GM23338 (cell line): ENCODE data around the gene SUN5. TPM values are rescaled to one million over a fixed set of nuclear protein-coding genes. Genes with fewer than 3 reads are reported as not detected.

Source experiments
- ATAC-seq: fragments of 200-7000 bp; cut with Tn5 transposase; 3 replicates; pipeline ENCODE4 v1.9.1; 2020
- DNase-seq: peaks from one replicate; pipeline ENCODE4 v3.0.0-alpha.2; 2015; ENCODE audit warnings: low spot score
- H2AFZ ChIP-seq: fragments of 200-600 bp; sonication (generic); 2 replicates; pipeline ENCODE4 v1.8.0; 2016; ENCODE audit warnings: antibody characterized with exemption, mild to moderate bottlenecking, moderate library complexity
- H3F3A ChIP-seq: fragments of 200-600 bp; sonication (generic); replicated peaks from 2 replicates; pipeline ENCODE4 v1.8.0; 2017; ENCODE audit warnings: antibody characterized with exemption, mixed run types, low read depth
- H3K27ac ChIP-seq: fragments of 200-600 bp; sonication (generic); 2 replicates; pipeline ENCODE4 v1.6.1; 2016; ENCODE audit warnings: low read depth
- H3K27me3 ChIP-seq: fragments of 200-600 bp; sonication (generic); 2 replicates; pipeline ENCODE4 v1.8.0; 2016; ENCODE audit warnings: mild to moderate bottlenecking, mixed run types, moderate library complexity; ENCODE audit not compliant: insufficient read depth
- H3K36me3 ChIP-seq: fragments of 200-600 bp; sonication (generic); 2 replicates; pipeline ENCODE4 v1.8.0; 2016; ENCODE audit warnings: mild to moderate bottlenecking; ENCODE audit not compliant: insufficient read depth
- H3K4me1 ChIP-seq: fragments of 200-600 bp; sonication (generic); 2 replicates; pipeline ENCODE4 v1.8.0; 2016; ENCODE audit warnings: mild to moderate bottlenecking, moderate library complexity; ENCODE audit not compliant: insufficient read depth
- H3K4me2 ChIP-seq: fragments of 200-600 bp; sonication (generic); 2 replicates; pipeline ENCODE4 v1.7.1; 2017; ENCODE audit warnings: mixed run types
- H3K4me3 ChIP-seq: fragments of 200-600 bp; sonication (generic); 2 replicates; pipeline ENCODE4 v1.6.1; 2016; ENCODE audit warnings: mixed run types
- H3K79me2 ChIP-seq: fragments of 200-600 bp; sonication (generic); replicated peaks from 2 replicates; pipeline ENCODE4 v1.8.0; 2017; ENCODE audit warnings: mild to moderate bottlenecking; ENCODE audit not compliant: insufficient read depth
- H3K9me2 ChIP-seq: fragments of 200-600 bp; sonication (generic); 2 replicates; pipeline ENCODE4 v1.8.0; 2017; ENCODE audit not compliant: insufficient read depth
- H4K20me1 ChIP-seq: fragments of 200-600 bp; sonication (generic); replicated peaks from 2 replicates; pipeline ENCODE4 v1.8.0; 2017; ENCODE audit warnings: mild to moderate bottlenecking; ENCODE audit not compliant: insufficient read depth
- H3K27ac Mint-ChIP-seq: 2 replicates; pipeline ENCODE4 v1.8.0; 2020; ENCODE audit warnings: inconsistent platforms, mild to moderate bottlenecking, moderate library complexity, mixed read lengths
- H3K27me3 Mint-ChIP-seq: 3 replicates; pipeline ENCODE4 v1.8.0; 2022; ENCODE audit warnings: low read depth, mild to moderate bottlenecking, moderate library complexity, mixed read lengths, inconsistent platforms; ENCODE audit not compliant: insufficient read depth, poor library complexity
- H3K36me3 Mint-ChIP-seq: 3 replicates; pipeline ENCODE4 v1.8.0; 2021; ENCODE audit warnings: low read depth, mild to moderate bottlenecking, inconsistent platforms, moderate library complexity, mixed read lengths
- H3K4me1 Mint-ChIP-seq: 3 replicates; pipeline ENCODE4 v1.8.0; 2020; ENCODE audit warnings: mild to moderate bottlenecking, inconsistent platforms, mixed read lengths
- H3K4me3 Mint-ChIP-seq: 3 replicates; pipeline ENCODE4 v1.8.0; 2021; ENCODE audit warnings: moderate library complexity, mild to moderate bottlenecking, inconsistent platforms, mixed read lengths
- H3K9me3 Mint-ChIP-seq: 3 replicates; pipeline ENCODE4 v1.8.0; 2020; ENCODE audit warnings: moderate library complexity, mild to moderate bottlenecking, inconsistent platforms, mixed read lengths
- CREB1 ChIP-seq: fragments of 250-450 bp; sonication (Bioruptor Pico); IDR thresholded peaks from 2 replicates; pipeline ENCODE4 v1.5.0; 2020; ENCODE audit warnings: low read depth, mild to moderate bottlenecking, moderate library complexity
- ETS1 ChIP-seq: IDR thresholded peaks from 2 replicates; pipeline ENCODE4 v1.6.1; 2016; ENCODE audit warnings: antibody characterized with exemption
- EZH2phosphoT487 ChIP-seq: fragments of 200-600 bp; sonication (generic); IDR thresholded peaks from one replicate; pipeline ENCODE4 v1.8.1; 2018; ENCODE audit warnings: antibody characterized with exemption; ENCODE audit not compliant: unreplicated experiment
- JUNB ChIP-seq: IDR thresholded peaks from one replicate; pipeline ENCODE4 v1.6.1; 2016; ENCODE audit warnings: antibody characterized with exemption; ENCODE audit not compliant: unreplicated experiment
- POLR2AphosphoS5 ChIP-seq: IDR thresholded peaks from 2 replicates; pipeline ENCODE4 v1.6.1; 2016; ENCODE audit warnings: antibody characterized with exemption, low read depth
- STAT1 ChIP-seq: IDR thresholded peaks from one replicate; pipeline ENCODE4 v1.6.1; 2016; ENCODE audit warnings: antibody characterized with exemption; ENCODE audit not compliant: unreplicated experiment
- ZNF114 ChIP-seq: fragments of 250-450 bp; sonication (Bioruptor Pico); IDR thresholded peaks from 2 replicates; pipeline ENCODE4 v1.5.0; 2020; ENCODE audit warnings: mild to moderate bottlenecking, moderate library complexity
- ZNF331 ChIP-seq: fragments of 250-450 bp; sonication (Bioruptor Pico); IDR thresholded peaks from 2 replicates; pipeline ENCODE4 v1.5.0; 2020; ENCODE audit warnings: low read depth, mild to moderate bottlenecking, moderate library complexity
- polyA plus RNA-seq: library from polyadenylated mRNA; unstranded; fragments of >200 nt; fragmentation: Nextera tagmentation; extraction: Ambion mirVana; gene quantifications from 2 replicates; pipeline ENCODE4 v1.2.1, GENCODE V29; 2016
- total RNA-seq: library from RNA; depleted of rRNA; stranded (reverse); fragments of >200 nt; shearing (Covaris generic); gene quantifications from 2 replicates; pipeline ENCODE4 v1.2.3, GENCODE V29; 2014
- TF ChIP-seq, protein P1 (sequence below): fragments of 250-450 bp; sonication (Bioruptor Pico); IDR thresholded peaks from 2 replicates; pipeline ENCODE4 v1.5.0; 2020; ENCODE audit warnings: mild to moderate bottlenecking, moderate library complexity

SUN5 gene
- total and polyA plus RNA-seq, 2 experiments from 2014 or later, result not detected

GRCh38 chr20:33007376-33008335 lies 3.4 kb upstream of the SUN5 start, which contains the start of gene BPIFB2:
Gene BPIFB2 (plus strand): TSS chr20:33007704. CDS start chr20:33008575, 871 bp downstream.
- no peak for ATAC-seq
- DNase-seq, result no peak

DNA sequence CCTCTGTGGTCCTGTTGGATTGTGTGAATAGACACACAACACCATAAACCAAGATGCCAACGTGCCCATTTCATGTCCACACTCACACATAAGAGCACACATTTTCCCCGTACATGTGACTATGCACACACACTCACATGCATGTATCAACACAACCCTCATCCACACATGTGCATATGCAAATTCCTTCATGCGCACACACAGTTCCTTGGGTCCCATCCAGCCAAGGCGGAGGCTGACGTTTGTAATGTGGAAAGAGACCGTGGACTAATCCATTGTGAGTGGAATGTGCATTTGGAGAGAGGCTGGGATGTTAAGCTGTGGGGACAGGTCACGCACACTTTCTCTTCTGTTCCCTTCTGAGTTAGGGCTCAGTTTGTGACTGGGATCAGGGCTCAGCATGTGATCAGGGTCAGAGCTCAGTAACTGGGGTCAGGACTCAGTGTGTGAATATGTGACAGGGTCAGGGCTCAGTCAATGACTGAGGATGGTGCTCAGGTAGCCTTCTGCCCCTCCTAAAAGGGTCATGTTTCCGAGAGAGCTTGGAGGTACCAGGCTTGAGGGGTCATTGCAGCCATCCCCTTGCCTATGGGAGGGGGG lies 2.6 kb upstream of the SUN5 start:
- Mint-ChIP-seq H3K36me3 (peaks cover 3% of the 10 kb centered on the region; the same call in 1 of the 3 replicates), H3K4me1 (peaks cover 2% of the 10 kb centered on the region; the same call in 1 of the 3 replicates), H3K27me3 (peaks cover 11% of the 10 kb centered on the region), H3K9me3 (peaks cover 4% of the 10 kb centered on the region; the same call in 2 of the 3 replicates), H3K27ac (no peak overlapping the region), H3K4me3 (no peak overlapping the region)
- Histone ChIP-seq H3K9me2 (no peaks in the 10 kb centered on the region), H4K20me1 (no peaks in the 10 kb centered on the region), H3K27me3 (no peaks in the 10 kb centered on the region), H3K4me1 (no peaks in the 10 kb centered on the region), H3F3A (no peaks in the 10 kb centered on the region), H3K4me3 (no peak overlapping the region), H3K79me2 (no peaks in the 10 kb centered on the region), H2AFZ (no peak overlapping the region), H3K36me3 (no peaks in the 10 kb centered on the region), H3K27ac (no peak overlapping the region), H3K4me2 (no peak overlapping the region)
- no peak for DNase-seq
- TF ChIP-seq STAT1 (no peak), POLR2AphosphoS5 (no peak), CREB1 (no peak), ZNF114 (CRISPR knock-in tag) (no peak), EZH2phosphoT487 (no peak), ZNF331 (CRISPR knock-in tag) (no peak)
- TF ChIP-seq, protein P1, sequence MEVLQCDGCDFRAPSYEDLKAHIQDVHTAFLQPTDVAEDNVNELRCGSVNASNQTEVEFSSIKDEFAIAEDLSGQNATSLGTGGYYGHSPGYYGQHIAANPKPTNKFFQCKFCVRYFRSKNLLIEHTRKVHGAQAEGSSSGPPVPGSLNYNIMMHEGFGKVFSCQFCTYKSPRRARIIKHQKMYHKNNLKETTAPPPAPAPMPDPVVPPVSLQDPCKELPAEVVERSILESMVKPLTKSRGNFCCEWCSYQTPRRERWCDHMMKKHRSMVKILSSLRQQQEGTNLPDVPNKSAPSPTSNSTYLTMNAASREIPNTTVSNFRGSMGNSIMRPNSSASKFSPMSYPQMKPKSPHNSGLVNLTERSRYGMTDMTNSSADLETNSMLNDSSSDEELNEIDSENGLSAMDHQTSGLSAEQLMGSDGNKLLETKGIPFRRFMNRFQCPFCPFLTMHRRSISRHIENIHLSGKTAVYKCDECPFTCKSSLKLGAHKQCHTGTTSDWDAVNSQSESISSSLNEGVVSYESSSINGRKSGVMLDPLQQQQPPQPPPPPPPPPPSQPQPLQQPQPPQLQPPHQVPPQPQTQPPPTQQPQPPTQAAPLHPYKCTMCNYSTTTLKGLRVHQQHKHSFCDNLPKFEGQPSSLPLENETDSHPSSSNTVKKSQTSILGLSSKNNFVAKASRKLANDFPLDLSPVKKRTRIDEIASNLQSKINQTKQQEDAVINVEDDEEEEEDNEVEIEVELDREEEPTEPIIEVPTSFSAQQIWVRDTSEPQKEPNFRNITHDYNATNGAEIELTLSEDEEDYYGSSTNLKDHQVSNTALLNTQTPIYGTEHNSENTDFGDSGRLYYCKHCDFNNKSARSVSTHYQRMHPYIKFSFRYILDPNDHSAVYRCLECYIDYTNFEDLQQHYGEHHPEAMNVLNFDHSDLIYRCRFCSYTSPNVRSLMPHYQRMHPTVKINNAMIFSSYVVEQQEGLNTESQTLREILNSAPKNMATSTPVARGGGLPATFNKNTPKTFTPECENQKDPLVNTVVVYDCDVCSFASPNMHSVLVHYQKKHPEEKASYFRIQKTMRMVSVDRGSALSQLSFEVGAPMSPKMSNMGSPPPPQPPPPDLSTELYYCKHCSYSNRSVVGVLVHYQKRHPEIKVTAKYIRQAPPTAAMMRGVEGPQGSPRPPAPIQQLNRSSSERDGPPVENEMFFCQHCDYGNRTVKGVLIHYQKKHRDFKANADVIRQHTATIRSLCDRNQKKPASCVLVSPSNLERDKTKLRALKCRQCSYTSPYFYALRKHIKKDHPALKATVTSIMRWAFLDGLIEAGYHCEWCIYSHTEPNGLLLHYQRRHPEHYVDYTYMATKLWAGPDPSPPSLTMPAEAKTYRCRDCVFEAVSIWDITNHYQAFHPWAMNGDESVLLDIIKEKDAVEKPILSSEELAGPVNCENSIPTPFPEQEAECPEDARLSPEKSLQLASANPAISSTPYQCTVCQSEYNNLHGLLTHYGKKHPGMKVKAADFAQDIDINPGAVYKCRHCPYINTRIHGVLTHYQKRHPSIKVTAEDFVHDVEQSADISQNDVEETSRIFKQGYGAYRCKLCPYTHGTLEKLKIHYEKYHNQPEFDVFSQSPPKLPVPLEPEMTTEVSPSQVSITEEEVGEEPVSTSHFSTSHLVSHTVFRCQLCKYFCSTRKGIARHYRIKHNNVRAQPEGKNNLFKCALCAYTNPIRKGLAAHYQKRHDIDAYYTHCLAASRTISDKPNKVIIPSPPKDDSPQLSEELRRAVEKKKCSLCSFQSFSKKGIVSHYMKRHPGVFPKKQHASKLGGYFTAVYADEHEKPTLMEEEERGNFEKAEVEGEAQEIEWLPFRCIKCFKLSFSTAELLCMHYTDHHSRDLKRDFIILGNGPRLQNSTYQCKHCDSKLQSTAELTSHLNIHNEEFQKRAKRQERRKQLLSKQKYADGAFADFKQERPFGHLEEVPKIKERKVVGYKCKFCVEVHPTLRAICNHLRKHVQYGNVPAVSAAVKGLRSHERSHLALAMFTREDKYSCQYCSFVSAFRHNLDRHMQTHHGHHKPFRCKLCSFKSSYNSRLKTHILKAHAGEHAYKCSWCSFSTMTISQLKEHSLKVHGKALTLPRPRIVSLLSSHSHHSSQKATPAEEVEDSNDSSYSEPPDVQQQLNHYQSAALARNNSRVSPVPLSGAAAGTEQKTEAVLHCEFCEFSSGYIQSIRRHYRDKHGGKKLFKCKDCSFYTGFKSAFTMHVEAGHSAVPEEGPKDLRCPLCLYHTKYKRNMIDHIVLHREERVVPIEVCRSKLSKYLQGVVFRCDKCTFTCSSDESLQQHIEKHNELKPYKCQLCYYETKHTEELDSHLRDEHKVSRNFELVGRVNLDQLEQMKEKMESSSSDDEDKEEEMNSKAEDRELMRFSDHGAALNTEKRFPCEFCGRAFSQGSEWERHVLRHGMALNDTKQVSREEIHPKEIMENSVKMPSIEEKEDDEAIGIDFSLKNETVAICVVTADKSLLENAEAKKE (CRISPR knock-in tag), result no peak
- ATAC-seq, result no peak

More at GRCh38 chr20:33007376-33008335, 3.4 kb upstream of the SUN5 start, which contains the start of gene BPIFB2:
- H3K9me2 ChIP-seq, result no peaks in the 10 kb centered on the region
- peaks cover 2% of the 10 kb centered on the region; the same call in 1 of the 3 replicates for H3K4me1 Mint-ChIP-seq
- no peaks in the 10 kb centered on the region for H4K20me1 ChIP-seq
- no peaks in the 10 kb centered on the region for H3K36me3 ChIP-seq
- H3K9me3 Mint-ChIP-seq, result peaks cover 4% of the 10 kb centered on the region; the same call in 2 of the 3 replicates
- H3K4me3 Mint-ChIP-seq, result no peak within 1 kb of the TSS
- H3K36me3 Mint-ChIP-seq, result peaks cover 3% of the 10 kb centered on the region; the same call in 1 of the 3 replicates
- no peak within 1 kb of the TSS for H2AFZ ChIP-seq
- H3K4me1 ChIP-seq, result no peaks in the 10 kb centered on the region
- no peak within 1 kb of the TSS for H3K4me2 ChIP-seq
- H3K27me3 Mint-ChIP-seq, result peaks cover 11% of the 10 kb centered on the region
- no peak within 1 kb of the TSS for H3K4me3 ChIP-seq
- H3K27me3 ChIP-seq, result no peaks in the 10 kb centered on the region
- no peaks in the 10 kb centered on the region for H3F3A ChIP-seq
- no peak within 1 kb of the TSS for H3K27ac Mint-ChIP-seq
- no peak within 1 kb of the TSS for H3K27ac ChIP-seq
- no peak for TF ChIP-seq STAT1
- no peak for TF ChIP-seq POLR2AphosphoS5
- no peak for TF ChIP-seq ETS1
- no peak for TF ChIP-seq JUNB
- TF ChIP-seq CREB1, result no peak
- no peaks in the 10 kb centered on the region for H3K79me2 ChIP-seq
